Sigmoid colon (tissue), 7 donors: ENCODE data around the gene VCAN. TPM values are rescaled to one million over a fixed set of nuclear protein-coding genes. Genes with fewer than 3 reads are reported as not detected.

Experiments
- DNase-seq: peaks from one replicate; pipeline ENCODE4 v3.0.0-alpha.2; 2019
- H3K27ac ChIP-seq, 4 donors: fragments of 200-600 bp; sonication (generic); one replicate each; pipeline ENCODE4 v1.5.1; 2016 to 2019; ENCODE audit warnings: mild to moderate bottlenecking in 1 of 4
- H3K27me3 ChIP-seq, 3 donors: fragments of 200-600 bp; sonication (generic); one replicate each; pipeline ENCODE4 v1.5.1; 2019; ENCODE audit warnings: mild to moderate bottlenecking in 1 of 3
- H3K36me3 ChIP-seq, 4 donors: fragments of 200-600 bp; sonication (generic); one replicate each; pipeline ENCODE4 v1.5.1; 2016 to 2019
- H3K4me1 ChIP-seq, 4 donors: fragments of 200-600 bp; sonication (generic); one replicate each; pipeline ENCODE4 v1.5.1; 2017 to 2019
- H3K4me3 ChIP-seq, 4 donors: fragments of 200-600 bp; sonication (generic); one replicate each; pipeline ENCODE4 v1.5.1; 2017 to 2019; ENCODE audit warnings: mild to moderate bottlenecking in 2 of 4, moderate library complexity in 1 of 4
- H3K9me3 ChIP-seq, 4 donors: fragments of 200-600 bp in 3 of 4; sonication (generic) in 3 of 4; one replicate each; pipeline versions ENCODE4 v1.5.1 to v1.6.1; 2013 to 2019
- CTCF ChIP-seq, 4 experiments: fragments of 450-650 bp in 3 of 4; fragments of 200-600 bp in 1 of 4; IDR thresholded peaks; one replicate each; pipeline ENCODE4 v1.5.1; 2016 to 2019; ENCODE audit warnings: antibody characterized with exemption in 4 of 4, mild to moderate bottlenecking in 3 of 4, moderate library complexity in 2 of 4
- EP300 ChIP-seq, 4 donors: sonication (generic); formaldehyde crosslinking; IDR thresholded peaks; one replicate each; pipeline ENCODE4 v1.6.1; 2017; ENCODE audit warnings: antibody characterized with exemption in 4 of 4
- POLR2A ChIP-seq, 2 donors: fragments of 450-650 bp; IDR thresholded peaks; one replicate each; pipeline ENCODE4 v1.6.1; 2016; ENCODE audit warnings: antibody characterized with exemption in 2 of 2, mild to moderate bottlenecking in 2 of 2, moderate library complexity in 2 of 2
- POLR2AphosphoS5 ChIP-seq, 4 donors: sonication (generic); formaldehyde crosslinking; IDR thresholded peaks; one replicate each; pipeline ENCODE4 v1.6.1; 2017; ENCODE audit warnings: antibody characterized with exemption in 4 of 4
- WGBS, 2 donors: extraction: QIAGEN DNeasy Blood & Tissue Kit; methylation state at CpG; one replicate each; pipeline ENCODE4 v1.1.7; 2013; 5-methylcytosine and 5-hydroxymethylcytosine counted together
- intact Hi-C: fragments of 100-400 bp; cut with DNase I; formaldehyde crosslinking; loops from one replicate; pipeline ENCODE4 v1.15.1; 2023
- polyA plus RNA-seq, 3 donors: library from polyadenylated mRNA; stranded (reverse); fragments of 200-250 nt; gene quantifications; one replicate each; pipeline ENCODE4 v1.2.3, GENCODE V29; 2013
- total RNA-seq, 4 donors: library from RNA; depleted of rRNA; stranded (reverse); fragments of >200 nt; gene quantifications; one replicate each; pipeline ENCODE4 v1.1.0, GENCODE V29; 2016
- donor health status: healthy with polysubstance abuse.
- donor health status: Bipolar disorder and iron deficiency.
- donor health status: healthy.

Gene VCAN
- total and polyA plus RNA-seq, 7 donors: 0.69 to 115 (median 37.5) TPM

GRCh38 chr5:83531661-83532060 is 60.1 kb downstream of the VCAN start:
- no peak overlapping the region for H3K27ac ChIP-seq
- H3K4me1 ChIP-seq: peaks cover 0 to 6% (median 0%) of the 10 kb centered on the region in 4 donors
- no peaks in the 10 kb centered on the region for H3K9me3 ChIP-seq
- no peak for TF ChIP-seq POLR2A (IDR thresholded peaks at IDR 0.05)
- no peak for TF ChIP-seq CTCF (IDR thresholded peaks at IDR 0.05)
- TF ChIP-seq EP300 (IDR thresholded peaks at IDR 0.05): no peak
- no peak for TF ChIP-seq POLR2AphosphoS5 (IDR thresholded peaks at IDR 0.05)
- WGBS, 2 donors: 54 to 61% methylated on average over 1 of the region's 1 CpG
- no peaks in the 10 kb centered on the region for H3K27me3 ChIP-seq
- intact Hi-C loops: no loop called here
- DNase-seq: no peak
- no peaks in the 10 kb centered on the region for H3K36me3 ChIP-seq
- no peak overlapping the region for H3K4me3 ChIP-seq

- Histone ChIP-seq H3K4me3 (no peak overlapping the region), H3K27me3 (no peaks in the 10 kb centered on the region), H3K9me3 (no peaks in the 10 kb centered on the region), H3K4me1 (no peaks in the 10 kb centered on the region), H3K36me3 (no peaks in the 10 kb centered on the region), H3K27ac (no peak overlapping the region)
- WGBS, 2 donors: 68 to 86% methylated on average over 4 of the region's 4 CpGs
- intact Hi-C loops: no loop called here
- no peak for DNase-seq
- no peak for TF ChIP-seq POLR2AphosphoS5 (IDR thresholded peaks at IDR 0.05)
- TF ChIP-seq EP300 (IDR thresholded peaks at IDR 0.05): no peak
- TF ChIP-seq CTCF (IDR thresholded peaks at IDR 0.05): no peak
- TF ChIP-seq POLR2A (IDR thresholded peaks at IDR 0.05): no peak
These were observed 67.4 kb downstream of the VCAN start for GRCh38 chr5:83538786-83539462.

GRCh38 chr5:83539463-83539790 is 67.9 kb downstream of the VCAN start:
- WGBS, 2 donors: 94% methylated on average over 1 of the region's 1 CpG
- Histone ChIP-seq H3K9me3 (no peaks in the 10 kb centered on the region), H3K36me3 (no peaks in the 10 kb centered on the region), H3K27me3 (no peaks in the 10 kb centered on the region), H3K4me3 (no peak overlapping the region), H3K27ac (no peak overlapping the region), H3K4me1 (no peaks in the 10 kb centered on the region)
- TF ChIP-seq POLR2AphosphoS5 (IDR thresholded peaks at IDR 0.05): no peak
- intact Hi-C loops: no loop called here
- no peak for DNase-seq

GRCh38 chr5:83540105-83540504 is 68.6 kb downstream of the VCAN start:
- Histone ChIP-seq H3K9me3 (no peaks in the 10 kb centered on the region), H3K4me3 (no peak overlapping the region), H3K27ac (no peak overlapping the region), H3K4me1 (no peaks in the 10 kb centered on the region), H3K27me3 (no peaks in the 10 kb centered on the region), H3K36me3 (no peaks in the 10 kb centered on the region)
- intact Hi-C loops: no loop called here
- no peak for TF ChIP-seq POLR2AphosphoS5 (IDR thresholded peaks at IDR 0.05)
- no peak for DNase-seq
- WGBS, 2 donors: 86 to 89% methylated on average over 2 of the region's 2 CpGs

GRCh38 chr5:83540783-83541182 is 69.2 kb downstream of the VCAN start:
- DNase-seq: no peak
- Histone ChIP-seq H3K4me3 (no peak overlapping the region), H3K4me1 (no peaks in the 10 kb centered on the region), H3K27ac (no peak overlapping the region), H3K27me3 (no peaks in the 10 kb centered on the region), H3K9me3 (no peaks in the 10 kb centered on the region), H3K36me3 (no peaks in the 10 kb centered on the region)
- WGBS, 2 donors: 89 to 92% methylated on average over 3 of the region's 3 CpGs
- no peak for TF ChIP-seq CTCF (IDR thresholded peaks at IDR 0.05)
- no peak for TF ChIP-seq EP300 (IDR thresholded peaks at IDR 0.05)
- TF ChIP-seq POLR2A (IDR thresholded peaks at IDR 0.05): no peak
- TF ChIP-seq POLR2AphosphoS5 (IDR thresholded peaks at IDR 0.05): no peak
- intact Hi-C loops: no loop called here

GRCh38 chr5:83542839-83543238 is 71.3 kb downstream of the VCAN start:
- no peak for DNase-seq
- intact Hi-C loops: no loop called here
- Histone ChIP-seq H3K9me3 (no peaks in the 10 kb centered on the region), H3K36me3 (no peaks in the 10 kb centered on the region), H3K27ac (no peak overlapping the region), H3K4me3 (no peak overlapping the region), H3K4me1 (no peaks in the 10 kb centered on the region), H3K27me3 (no peaks in the 10 kb centered on the region)
- WGBS, 2 donors: 27 to 78% methylated on average over 1 of the region's 1 CpG
- TF ChIP-seq CTCF (IDR thresholded peaks at IDR 0.05) (no peak), POLR2A (IDR thresholded peaks at IDR 0.05) (no peak), EP300 (IDR thresholded peaks at IDR 0.05) (no peak), POLR2AphosphoS5 (IDR thresholded peaks at IDR 0.05) (no peak)
